Activated CD8-positive, alpha-beta T cell treated with anti-CD3 and anti-CD28 coated beads, Interleukin-2, amount 10 ng/mL, durations not matched to agents 7 days and 5 days (primary cell): Measurements from ENCODE around the gene FBXW5. TPM values are rescaled to one million over a fixed set of nuclear protein-coding genes. Genes with fewer than 3 reads are reported as not detected.

Experiments
- ATAC-seq: fragments of 150-1000 bp; cut with Tn5 transposase; one replicate; pipeline ENCODE4 v1.10.0; 2021; ENCODE audit warnings: moderate library complexity
- CTCF ChIA-PET: fragments of 350-600 bp; sonication (Branson Sonifier 250); formaldehyde crosslinking; loops from one replicate; lab custom pipeline; 2021; ENCODE audit warnings: antibody characterized with exemption; lab: Charles Lee
- POLR2A ChIA-PET: fragments of 350-600 bp; sonication (Branson Sonifier 250); formaldehyde crosslinking; loops from one replicate; lab custom pipeline; 2021; ENCODE audit warnings: antibody characterized with exemption; lab: Charles Lee
- DNase-seq: peaks from one replicate; pipeline ENCODE4 v3.0.0-alpha.2; 2020
- H3K27ac Mint-ChIP-seq: one replicate; pipeline ENCODE4 v1.8.0; 2021; ENCODE audit warnings: mild to moderate bottlenecking, mixed read lengths
- H3K27me3 Mint-ChIP-seq: one replicate; pipeline ENCODE4 v1.8.0; 2021; ENCODE audit warnings: low read depth, mixed read lengths
- H3K36me3 Mint-ChIP-seq: one replicate; pipeline ENCODE4 v1.8.0; 2021; ENCODE audit warnings: low read depth, mixed read lengths
- H3K4me1 Mint-ChIP-seq: one replicate; pipeline ENCODE4 v1.8.0; 2021; ENCODE audit warnings: low read depth, mixed read lengths
- H3K4me3 Mint-ChIP-seq: one replicate; pipeline ENCODE4 v1.8.0; 2021; ENCODE audit warnings: mild to moderate bottlenecking, mixed read lengths
- H3K9me3 Mint-ChIP-seq: one replicate; pipeline ENCODE4 v1.8.0; 2022; ENCODE audit warnings: mixed read lengths; ENCODE audit not compliant: insufficient read depth
- total RNA-seq, 2 experiments: library from RNA; stranded (reverse); gene quantifications; one replicate each; pipeline ENCODE4 v1.2.3, GENCODE V29; 2021

The FBXW5 gene
- total RNA-seq, 2 experiments from 2014 or later: 103 to 104 TPM

GRCh38 chr9:136965771-136966484 is 21.4 kb upstream of the FBXW5 start:
- ChIA-PET POLR2A (no interaction called here), CTCF (interaction anchor here (1.1 to 3.6 kb wide), 4 partner anchors 10 to 68 kb away, joined by 4 to 11 read pairs (median 8); no protein-coding TSS in a partner anchor)
- Mint-ChIP-seq H3K27ac (peak overlapping the region; percentile 89), H3K4me3 (peak overlapping the region; percentile 39), H3K9me3 (no peaks in the 10 kb centered on the region), H3K4me1 (peaks cover 39% of the 10 kb centered on the region), H3K36me3 (no peaks in the 10 kb centered on the region), H3K27me3 (no peaks in the 10 kb centered on the region)
- ATAC-seq (peak; percentile 62), DNase-seq (peak; percentile 72)

- Mint-ChIP-seq H3K4me3 (no peak overlapping the region), H3K27me3 (no peaks in the 10 kb centered on the region), H3K27ac (peak overlapping the region; percentile 46), H3K9me3 (no peaks in the 10 kb centered on the region), H3K36me3 (no peaks in the 10 kb centered on the region), H3K4me1 (peaks cover 49% of the 10 kb centered on the region)
- POLR2A ChIA-PET: no interaction called here
- CTCF ChIA-PET: interaction anchor here (1.0 to 3.6 kb wide), 4 partner anchors 11 to 82 kb away, joined by 3 to 11 read pairs (median 8); no protein-coding TSS in a partner anchor
- ATAC-seq: no peak
- no peak for DNase-seq
These were observed 20.4 kb upstream of the FBXW5 start for GRCh38 chr9:136964833-136965422.

- ATAC-seq: no peak
- Mint-ChIP-seq H3K36me3 (no peaks in the 10 kb centered on the region), H3K27me3 (no peaks in the 10 kb centered on the region), H3K4me1 (peaks cover 56% of the 10 kb centered on the region), H3K27ac (no peak overlapping the region), H3K4me3 (no peak overlapping the region), H3K9me3 (no peaks in the 10 kb centered on the region)
- CTCF ChIA-PET: interaction anchor here (1.0 to 3.6 kb wide), 3 partner anchors 11 to 83 kb away, joined by 3 to 11 read pairs (median 11); no protein-coding TSS in a partner anchor
- POLR2A ChIA-PET: no interaction called here
- DNase-seq: no peak
These were observed 19.7 kb upstream of the FBXW5 start for GRCh38 chr9:136964171-136964689.

GRCh38 chr9:136963751-136964150 is 19.2 kb upstream of the FBXW5 start:
- CTCF ChIA-PET: interaction anchor here (3.6 kb wide), 1 partner anchor 12 kb away, joined by 11 read pairs; no protein-coding TSS in a partner anchor
- Mint-ChIP-seq H3K9me3 (no peaks in the 10 kb centered on the region), H3K27me3 (no peaks in the 10 kb centered on the region), H3K4me1 (peaks cover 57% of the 10 kb centered on the region), H3K36me3 (no peaks in the 10 kb centered on the region), H3K4me3 (no peak overlapping the region), H3K27ac (no peak overlapping the region)
- DNase-seq (no peak), ATAC-seq (no peak)
- POLR2A ChIA-PET: no interaction called here

GRCh38 chr9:136963341-136963740 is 18.8 kb upstream of the FBXW5 start:
- Mint-ChIP-seq H3K36me3 (no peaks in the 10 kb centered on the region), H3K4me3 (no peak overlapping the region), H3K27ac (peak overlapping the region; percentile 64), H3K27me3 (no peaks in the 10 kb centered on the region), H3K4me1 (peaks cover 57% of the 10 kb centered on the region), H3K9me3 (no peaks in the 10 kb centered on the region)
- DNase-seq (no peak), ATAC-seq (no peak)
- CTCF ChIA-PET: no interaction called here
- POLR2A ChIA-PET: no interaction called here

- Mint-ChIP-seq H3K27me3 (no peaks in the 10 kb centered on the region), H3K9me3 (no peaks in the 10 kb centered on the region), H3K4me3 (no peak overlapping the region), H3K36me3 (no peaks in the 10 kb centered on the region), H3K4me1 (peaks cover 59% of the 10 kb centered on the region), H3K27ac (peak overlapping the region; percentile 64)
- POLR2A ChIA-PET: interaction anchor here (0.6 kb wide), 1 partner anchor 52 kb away, joined by 3 read pairs; no protein-coding TSS in a partner anchor
- DNase-seq (no peak), ATAC-seq (no peak)
- CTCF ChIA-PET: interaction anchor here (1.2 kb wide), 1 partner anchor 12 kb away, joined by 3 read pairs; no protein-coding TSS in a partner anchor
These were observed 18.2 kb upstream of the FBXW5 start for GRCh38 chr9:136962701-136963248.

- Mint-ChIP-seq H3K4me3 (no peak overlapping the region), H3K4me1 (peaks cover 59% of the 10 kb centered on the region), H3K36me3 (no peaks in the 10 kb centered on the region), H3K9me3 (no peaks in the 10 kb centered on the region), H3K27ac (no peak overlapping the region), H3K27me3 (no peaks in the 10 kb centered on the region)
- POLR2A ChIA-PET: interaction anchor here (0.6 kb wide), 1 partner anchor 52 kb away, joined by 3 read pairs; no protein-coding TSS in a partner anchor
- CTCF ChIA-PET: interaction anchor here (1.2 kb wide), 2 partner anchors 13 to 73 kb away, joined by 3 to 4 read pairs; no protein-coding TSS in a partner anchor
- no peak for DNase-seq
- no peak for ATAC-seq
These were observed 17.6 kb upstream of the FBXW5 start for GRCh38 chr9:136962163-136962562.

GRCh38 chr9:136961279-136962065 is 16.9 kb upstream of the FBXW5 start:
- no peak overlapping the region for H3K27ac Mint-ChIP-seq
- ChIA-PET CTCF (interaction anchor here (1.2 kb wide), 2 partner anchors 14 to 74 kb away, joined by 3 to 4 read pairs; no protein-coding TSS in a partner anchor), POLR2A (no interaction called here)
- H3K4me3 Mint-ChIP-seq: no peak overlapping the region
- DNase-seq: no peak
- H3K27me3 Mint-ChIP-seq: no peaks in the 10 kb centered on the region
- H3K36me3 Mint-ChIP-seq: no peaks in the 10 kb centered on the region
- peaks cover 57% of the 10 kb centered on the region for H3K4me1 Mint-ChIP-seq
- no peak for ATAC-seq
- H3K9me3 Mint-ChIP-seq: no peaks in the 10 kb centered on the region

- Mint-ChIP-seq H3K27ac (no peak overlapping the region), H3K36me3 (no peaks in the 10 kb centered on the region), H3K4me1 (peaks cover 52% of the 10 kb centered on the region), H3K9me3 (no peaks in the 10 kb centered on the region), H3K4me3 (no peak overlapping the region), H3K27me3 (no peaks in the 10 kb centered on the region)
- DNase-seq (no peak), ATAC-seq (no peak)
- ChIA-PET CTCF (interaction anchor here (1.2 kb wide), 1 partner anchor 74 kb away, joined by 4 read pairs; no protein-coding TSS in a partner anchor), POLR2A (no interaction called here)
These were observed 16.4 kb upstream of the FBXW5 start for GRCh38 chr9:136960938-136961275.

- Mint-ChIP-seq H3K4me1 (peaks cover 46% of the 10 kb centered on the region), H3K27ac (peak overlapping the region; percentile 89), H3K36me3 (no peaks in the 10 kb centered on the region), H3K27me3 (no peaks in the 10 kb centered on the region), H3K9me3 (no peaks in the 10 kb centered on the region), H3K4me3 (peak overlapping the region; percentile 31)
- CTCF ChIA-PET: interaction anchor here (1.4 to 1.5 kb wide), 2 partner anchors 12 to 75 kb away, joined by 4 read pairs; no protein-coding TSS in a partner anchor
- ATAC-seq (peak; percentile 44), DNase-seq (peak; percentile 63)
- POLR2A ChIA-PET: interaction anchor here (0.6 to 0.9 kb wide), 2 partner anchors 11 to 69 kb away, joined by 3 read pairs; no protein-coding TSS in a partner anchor
These were observed 15.8 kb upstream of the FBXW5 start for GRCh38 chr9:136960212-136960937.
